Measurements from ENCODE around the gene INTS7. TPM values are rescaled to one million over a fixed set of nuclear protein-coding genes. Genes with fewer than 3 reads are reported as not detected.
A peak's percentile ranks its signal among the peaks of the same experiment; 100 is the strongest.

Gene INTS7
- total RNA-seq, result 39.5 TPM

- DNase-seq, result peak; percentile 97
These were observed at the start of gene INTS7, which contains the start of gene DTL for GRCh38 chr1:212035123-212035834. Gene INTS7 (minus strand): TSS chr1:212035557. CDS start chr1:212035437, 120 bp downstream. Gene DTL (plus strand): TSS chr1:212035748. CDS start chr1:212035891, 143 bp downstream.

- no peak for DNase-seq
These were observed 47.5 kb upstream of the INTS7 start for GRCh38 chr1:212082765-212083406.

GRCh38 chr1:212078826-212079225, 43.5 kb upstream of the INTS7 start:
- DNase-seq, result no peak

GRCh38 chr1:212077028-212077427, 41.7 kb upstream of the INTS7 start:
- DNase-seq, result no peak

- no peak for DNase-seq
These were observed 39.5 kb upstream of the INTS7 start for GRCh38 chr1:212074856-212075255.

GRCh38 chr1:212074313-212074712, 39.0 kb upstream of the INTS7 start:
- no peak for DNase-seq

- DNase-seq, result no peak
These were observed 38.1 kb upstream of the INTS7 start for GRCh38 chr1:212073490-212073889.

DNA sequence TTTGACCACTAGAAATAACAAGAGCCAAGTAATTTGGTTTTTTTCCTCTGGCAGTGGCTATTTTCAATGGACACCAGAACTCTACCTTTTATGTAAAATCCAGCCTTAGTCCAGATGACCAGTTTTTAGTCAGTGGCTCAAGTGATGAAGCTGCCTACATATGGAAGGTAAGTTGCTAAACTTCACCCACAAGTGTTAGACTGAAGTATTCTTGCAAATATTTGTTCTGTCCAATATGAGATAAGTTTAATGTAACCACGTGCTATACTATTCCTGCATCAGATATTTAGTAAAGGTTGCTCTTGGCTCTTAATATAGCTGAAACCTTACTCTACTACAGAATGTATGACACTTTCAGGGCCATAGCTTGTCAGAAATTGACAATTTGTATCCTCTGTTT, 36.7 kb upstream of the INTS7 start:
- no peak for DNase-seq

GRCh38 chr1:212070720-212071302, 35.5 kb upstream of the INTS7 start:
- DNase-seq, result no peak

DNA sequence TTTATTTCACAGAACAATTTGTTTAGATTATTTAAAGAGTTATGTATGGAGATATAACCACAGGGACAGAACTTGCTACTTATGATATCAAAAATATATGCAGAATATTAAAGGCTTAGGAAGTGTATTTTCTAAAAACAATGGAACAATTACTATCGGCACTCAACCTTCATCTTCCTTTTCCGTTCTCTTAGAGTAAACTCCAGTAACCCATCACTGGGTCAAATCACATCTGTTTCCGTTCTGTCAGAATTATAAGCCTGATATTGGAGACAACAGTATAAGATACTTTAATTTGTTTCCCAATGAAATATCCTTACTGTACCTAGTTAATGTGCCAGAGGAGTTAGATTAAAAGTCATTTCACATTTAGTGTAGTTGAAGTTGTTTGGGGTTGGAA, 32.4 kb upstream of the INTS7 start:
- no peak for DNase-seq

DNA sequence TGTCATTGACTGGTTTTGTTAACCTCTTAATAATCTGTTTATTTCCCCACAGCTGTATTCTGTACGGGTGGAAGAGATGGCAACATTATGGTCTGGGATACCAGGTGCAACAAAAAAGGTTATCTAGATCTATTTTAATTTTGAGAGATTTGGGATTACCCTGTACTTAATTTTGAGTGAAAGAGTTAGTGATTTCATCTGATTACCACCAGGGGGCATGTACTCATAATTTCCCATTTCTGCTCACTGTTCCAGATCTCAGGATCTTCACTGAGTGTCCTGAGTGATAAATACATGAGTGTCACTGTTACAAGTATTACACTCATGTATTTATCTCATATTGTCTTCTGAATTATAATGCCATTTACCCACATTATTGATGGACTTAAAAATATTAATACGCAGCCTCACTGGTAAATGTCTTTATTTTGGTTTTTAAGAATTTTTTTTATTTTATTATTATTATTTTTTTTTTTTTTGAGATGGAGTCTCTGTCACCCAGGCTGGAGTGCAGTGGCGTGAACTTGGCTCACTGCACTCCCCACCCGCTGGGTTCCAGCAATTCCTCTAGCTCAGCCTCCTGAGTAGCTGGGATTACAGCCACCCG, 27.6 kb upstream of the INTS7 start:
- DNase-seq, result no peak

GRCh38 chr1:212060632-212061472, 25.5 kb upstream of the INTS7 start:
- DNase-seq, result no peak

- DNase-seq, result no peak
These were observed 20.0 kb upstream of the INTS7 start for GRCh38 chr1:212055333-212055732.

DNA sequence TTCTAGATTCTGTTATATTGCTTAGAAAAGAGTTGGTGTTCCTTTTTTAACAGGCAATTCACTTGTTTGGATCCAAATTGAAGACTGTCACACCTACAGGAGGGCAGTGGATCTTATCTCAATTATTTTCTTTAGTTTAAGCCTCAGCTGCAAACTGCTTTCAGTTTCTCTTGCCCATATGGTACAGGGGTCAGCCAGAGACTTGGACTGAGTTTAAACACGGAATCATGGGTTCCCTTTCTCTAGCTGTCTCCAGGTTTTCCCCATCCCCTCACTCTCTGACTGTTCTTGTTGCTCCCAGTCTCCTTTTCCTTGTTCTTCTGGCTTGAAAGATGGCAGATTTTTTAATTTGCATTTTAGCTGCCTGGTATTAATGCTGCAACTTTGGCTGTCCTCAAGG, 18.6 kb upstream of the INTS7 start:
- no peak for DNase-seq

DNA sequence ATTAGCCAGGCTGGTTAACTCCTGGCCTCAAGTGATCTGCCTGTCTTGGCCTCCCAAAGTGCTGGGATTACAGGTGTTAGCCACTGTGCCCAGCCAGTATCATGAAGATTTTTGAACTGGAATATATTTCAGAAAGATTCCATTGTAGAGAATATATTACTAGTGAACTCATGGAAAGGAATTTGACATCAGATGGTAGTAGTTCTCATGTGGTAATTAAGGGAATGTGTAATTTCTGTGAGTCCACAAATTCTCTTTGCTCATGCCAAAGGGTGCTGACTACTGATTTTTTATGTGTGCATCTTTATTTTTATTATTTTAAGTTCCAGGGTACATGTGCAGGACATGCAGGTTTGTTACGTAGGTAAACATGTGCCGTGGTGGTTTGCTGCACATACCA, 10.6 kb upstream of the INTS7 start:
- no peak for DNase-seq

DNA sequence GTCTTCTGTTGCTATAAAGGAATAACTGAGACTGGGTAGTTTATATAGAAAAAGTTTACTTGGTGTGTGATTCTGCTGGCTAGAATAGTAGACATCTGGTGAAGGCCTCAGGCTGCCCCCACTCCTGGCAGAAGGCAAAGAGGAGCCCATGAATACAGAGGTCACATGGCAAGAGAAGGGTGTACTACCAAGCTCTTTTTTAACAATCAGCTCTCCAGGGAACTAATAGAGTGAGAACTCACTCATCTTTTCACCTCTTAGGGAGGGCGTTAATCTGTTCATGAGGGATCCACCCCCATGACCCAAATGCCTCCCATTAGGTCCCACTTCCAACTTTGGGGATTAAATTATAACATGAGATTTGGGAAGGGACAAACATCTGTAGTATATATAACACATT, 9.5 kb upstream of the INTS7 start:
- DNase-seq, result no peak

GRCh38 chr1:212042436-212042835, 7.1 kb upstream of the INTS7 start:
- DNase-seq, result no peak

GRCh38 chr1:212040629-212041412, 5.5 kb upstream of the INTS7 start:
- DNase-seq, result no peak

DNA sequence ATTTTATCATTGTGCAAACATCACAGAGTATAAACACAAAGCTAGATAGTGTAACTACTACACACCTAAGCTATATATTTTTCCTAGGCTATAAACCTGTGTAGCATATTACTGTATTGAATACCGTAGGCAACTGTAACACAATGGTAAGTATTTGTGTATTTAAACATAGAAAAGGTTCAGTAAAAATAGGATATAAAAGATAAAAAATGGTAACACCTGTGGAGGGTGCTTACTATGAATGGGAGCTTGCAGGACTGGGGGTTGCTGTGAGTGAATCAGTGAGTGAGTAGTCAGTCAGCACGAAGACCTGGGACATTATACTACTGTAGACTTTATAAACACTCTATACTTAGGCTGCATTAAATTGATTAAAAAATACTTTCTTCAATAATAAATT, 4.3 kb upstream of the INTS7 start:
- no peak for DNase-seq

- DNase-seq, result no peak
These were observed 2.5 kb upstream of the INTS7 start for GRCh38 chr1:212037900-212038299.

DNA sequence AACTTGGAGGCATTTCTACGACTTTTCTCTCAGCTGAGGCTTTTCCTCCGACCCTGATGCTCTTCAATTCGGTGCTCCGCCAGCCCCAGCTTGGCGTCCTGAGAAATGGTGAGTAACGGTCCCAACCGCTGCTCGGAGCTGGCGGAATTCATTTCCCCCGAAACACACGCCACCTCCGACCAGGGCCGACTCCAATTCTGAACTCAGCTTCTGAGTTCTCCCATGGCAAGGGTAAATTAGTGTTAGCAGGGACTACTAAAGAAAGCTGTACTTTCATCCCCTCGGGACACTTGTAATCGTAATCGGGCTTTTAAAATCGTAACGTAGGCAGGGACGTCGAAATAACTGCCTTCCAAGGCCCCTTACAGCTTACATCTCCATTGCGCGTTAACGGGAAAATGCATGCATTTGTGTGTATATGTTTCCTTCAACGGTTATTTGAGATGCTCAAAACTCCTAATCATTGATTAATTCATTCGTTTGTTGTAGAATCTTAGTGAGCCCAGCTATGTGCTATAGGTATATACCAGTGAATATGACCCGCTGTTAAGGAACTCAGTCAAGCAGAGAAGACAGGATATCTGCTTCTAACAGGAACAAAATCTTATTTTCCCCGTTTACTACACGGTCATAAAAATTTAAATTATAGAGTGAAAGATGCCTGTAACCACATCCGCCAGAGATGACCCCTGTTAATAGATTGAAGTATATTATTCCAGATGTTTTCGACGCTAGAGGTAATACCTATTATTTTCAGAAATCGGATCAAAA, 663 bp upstream of the INTS7 start:
- DNase-seq, result no peak
